ENCODE data around the gene KLF6. TPM values are rescaled to one million over a fixed set of nuclear protein-coding genes. Genes with fewer than 3 reads are reported as not detected.
A peak's percentile ranks its signal among the peaks of the same experiment; 100 is the strongest.

KLF6 gene
- total and polyA plus RNA-seq, 8 donors = 25.9 to 187 (median 94.0) TPM

- H3K27me3 ChIP-seq = no peaks in the 10 kb centered on the region
- intact Hi-C loops (cut with DNase I; ENCODE audit: low total_unique reads) = no loop called here
- 65 to 72% (median 66%) methylated on average over 17 of the region's 17 CpGs for WGBS, 5 donors
Measured at GRCh38 chr10:3766046-3766756, 18.8 kb downstream of the KLF6 start.

GRCh38 chr10:3765146-3765545 is 19.9 kb downstream of the KLF6 start:
- TF ChIP-seq CTCF (IDR thresholded peaks at IDR 0.05) (no peak), POLR2AphosphoS5 (IDR thresholded peaks at IDR 0.05) (no peak), EP300 (IDR thresholded peaks at IDR 0.05) (no peak), POLR2A (IDR thresholded peaks at IDR 0.05) (no peak)
- Histone ChIP-seq H3K9me3 (no peaks in the 10 kb centered on the region), H3K4me3 (no peak overlapping the region), H3K36me3 (no peaks in the 10 kb centered on the region), H3K27ac (peak overlapping the region in 4 of 5 donors; percentile 27 to 72 (median 50)), H3K27me3 (no peaks in the 10 kb centered on the region), H3K4me1 (peaks cover 9 to 45% (median 14%) of the 10 kb centered on the region in 4 donors)
- 53 to 73% (median 67%) methylated on average over 6 of the region's 6 CpGs for WGBS, 5 donors
- no peak for DNase-seq
- intact Hi-C loops (cut with DNase I; ENCODE audit: low total_unique reads) = no loop called here

More at GRCh38 chr10:3766046-3766756, 18.8 kb downstream of the KLF6 start:
- TF ChIP-seq EP300 (IDR thresholded peaks at IDR 0.05) = no peak
- no peak for TF ChIP-seq POLR2AphosphoS5 (IDR thresholded peaks at IDR 0.05)
- no peak for TF ChIP-seq POLR2A (IDR thresholded peaks at IDR 0.05)
- no peak for TF ChIP-seq CTCF (IDR thresholded peaks at IDR 0.05)
- Histone ChIP-seq H3K9me3 (no peaks in the 10 kb centered on the region), H3K27ac (peak overlapping the region in 2 of 5 donors; percentile 71 to 72), H3K36me3 (no peaks in the 10 kb centered on the region), H3K4me1 (peaks cover 9 to 42% (median 14%) of the 10 kb centered on the region in 4 donors), H3K4me3 (no peak overlapping the region)
- no peak for DNase-seq

GRCh38 chr10:3764626-3765112 is 20.3 kb downstream of the KLF6 start:
- WGBS, 5 donors = 21 to 61% (median 38%) methylated on average over 5 of the region's 5 CpGs
- Histone ChIP-seq H3K4me1 (peaks cover 9 to 49% (median 14%) of the 10 kb centered on the region in 4 donors), H3K27me3 (no peaks in the 10 kb centered on the region), H3K9me3 (no peaks in the 10 kb centered on the region), H3K36me3 (no peaks in the 10 kb centered on the region), H3K27ac (peak overlapping the region; percentile 27 to 72 (median 59)), H3K4me3 (no peak overlapping the region)
- intact Hi-C loops (cut with DNase I; ENCODE audit: low total_unique reads) = no loop called here
- peak in 1 of 2 donors; percentile 34 for DNase-seq
- TF ChIP-seq POLR2A (IDR thresholded peaks at IDR 0.05) (no peak), CTCF (IDR thresholded peaks at IDR 0.05) (no peak), EP300 (IDR thresholded peaks at IDR 0.05) (no peak), POLR2AphosphoS5 (IDR thresholded peaks at IDR 0.05) (no peak)

- H3K27me3 ChIP-seq = no peaks in the 10 kb centered on the region
- 45 to 59% (median 55%) methylated on average over 8 of the region's 8 CpGs for WGBS, 5 donors
- no peaks in the 10 kb centered on the region for H3K36me3 ChIP-seq
- no peak overlapping the region for H3K4me3 ChIP-seq
- no peak for DNase-seq
- peak overlapping the region in 3 of 5 donors; percentile 59 to 72 (median 71) for H3K27ac ChIP-seq
- H3K9me3 ChIP-seq = no peaks in the 10 kb centered on the region
- TF ChIP-seq POLR2AphosphoS5 (IDR thresholded peaks at IDR 0.05) (peak in 1 of 3 donors; percentile 19), CTCF (IDR thresholded peaks at IDR 0.05) (no peak)
- peaks cover 9 to 49% (median 14%) of the 10 kb centered on the region in 4 donors for H3K4me1 ChIP-seq
- intact Hi-C loops (cut with DNase I; ENCODE audit: low total_unique reads) = no loop called here
Measured at GRCh38 chr10:3763852-3764625, 21.0 kb downstream of the KLF6 start.
